B cell (primary cell): ENCODE measurements around the gene IGFLR1.

Experiments used
- EZH2 ChIP-seq: IDR thresholded peaks from 2 replicates; pipeline ENCODE4 v1.6.1; 2012; ENCODE audit warnings: borderline replicate concordance, low read depth, mild to moderate bottlenecking, moderate library complexity, low read length; ENCODE audit not compliant: insufficient read depth, poor library complexity, severe bottlenecking
- TF ChIP-seq, protein P1 (sequence below): fragments of 200-600 bp; IDR thresholded peaks from one replicate; pipeline ENCODE4 v1.8.0; 2022; ENCODE audit warnings: antibody characterized with exemption, mild to moderate bottlenecking

DNA sequence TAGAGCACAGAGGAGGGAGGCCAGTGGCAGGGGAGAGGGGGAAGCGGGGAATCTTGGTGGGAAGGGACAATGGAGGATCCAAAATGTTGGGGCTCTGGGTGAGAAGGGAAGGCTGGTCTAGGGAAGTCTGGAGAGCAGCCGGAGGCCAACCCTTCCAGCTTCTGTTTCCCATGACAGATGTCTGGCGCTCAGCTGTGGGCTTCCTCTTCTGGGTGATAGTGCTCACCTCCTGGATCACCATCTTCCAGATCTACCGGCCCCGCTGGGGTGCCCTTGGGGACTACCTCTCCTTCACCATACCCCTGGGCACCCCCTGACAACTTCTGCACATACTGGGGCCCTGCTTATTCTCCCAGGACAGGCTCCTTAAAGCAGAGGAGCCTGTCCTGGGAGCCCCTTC lies 4.3 kb upstream of the IGFLR1 start:
- TF ChIP-seq, protein P1, sequence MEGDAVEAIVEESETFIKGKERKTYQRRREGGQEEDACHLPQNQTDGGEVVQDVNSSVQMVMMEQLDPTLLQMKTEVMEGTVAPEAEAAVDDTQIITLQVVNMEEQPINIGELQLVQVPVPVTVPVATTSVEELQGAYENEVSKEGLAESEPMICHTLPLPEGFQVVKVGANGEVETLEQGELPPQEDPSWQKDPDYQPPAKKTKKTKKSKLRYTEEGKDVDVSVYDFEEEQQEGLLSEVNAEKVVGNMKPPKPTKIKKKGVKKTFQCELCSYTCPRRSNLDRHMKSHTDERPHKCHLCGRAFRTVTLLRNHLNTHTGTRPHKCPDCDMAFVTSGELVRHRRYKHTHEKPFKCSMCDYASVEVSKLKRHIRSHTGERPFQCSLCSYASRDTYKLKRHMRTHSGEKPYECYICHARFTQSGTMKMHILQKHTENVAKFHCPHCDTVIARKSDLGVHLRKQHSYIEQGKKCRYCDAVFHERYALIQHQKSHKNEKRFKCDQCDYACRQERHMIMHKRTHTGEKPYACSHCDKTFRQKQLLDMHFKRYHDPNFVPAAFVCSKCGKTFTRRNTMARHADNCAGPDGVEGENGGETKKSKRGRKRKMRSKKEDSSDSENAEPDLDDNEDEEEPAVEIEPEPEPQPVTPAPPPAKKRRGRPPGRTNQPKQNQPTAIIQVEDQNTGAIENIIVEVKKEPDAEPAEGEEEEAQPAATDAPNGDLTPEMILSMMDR: no peak
- TF ChIP-seq EZH2: no peak
